Astrocyte (in vitro differentiated cells and primary cell): ENCODE data around the gene CYB5A.

Experiments
- CTCF ChIP-seq: IDR thresholded peaks from 2 replicates; pipeline ENCODE4 v1.5.1; 2011; ENCODE audit warnings: low read depth, mild to moderate bottlenecking, inconsistent platforms, low read length, moderate library complexity; ENCODE audit not compliant: insufficient read depth
- EZH2 ChIP-seq: IDR thresholded peaks from 2 replicates; pipeline ENCODE4 v1.6.1; 2012; ENCODE audit warnings: mild to moderate bottlenecking, low read length, inconsistent platforms; ENCODE audit not compliant: insufficient read depth

GRCh38 chr18:74204526-74205152, 87.1 kb downstream of the CYB5A start:
- no peak for TF ChIP-seq CTCF
- no peak for TF ChIP-seq EZH2
